ENCODE results near the gene ATP6V0E1. TPM values are rescaled to one million over a fixed set of nuclear protein-coding genes. Genes with fewer than 3 reads are reported as not detected.

The ATP6V0E1 gene
- total and polyA plus RNA-seq, 2 experiments from 2014 or later: 75.9 to 250 TPM

- no peak for TF ChIP-seq ZNF462 (CRISPR knock-in tag; IDR thresholded peaks at IDR 0.05)
- TF ChIP-seq ZNF331 (CRISPR knock-in tag; IDR thresholded peaks at IDR 0.05; ENCODE audit: low read depth): no peak
Observed at GRCh38 chr5:173028811-173029327, 45.3 kb downstream of the ATP6V0E1 start (continued).

GRCh38 chr5:173029499-173029921 is 45.9 kb downstream of the ATP6V0E1 start:
- H3K36me3 Mint-ChIP-seq (ENCODE audit: low read depth): peaks cover 5% of the 10 kb centered on the region; the same call in 2 of the 3 replicates
- DNase-seq (ENCODE audit: low spot score) (no peak), ATAC-seq (no peak)
- no peaks in the 10 kb centered on the region for H3K4me1 Mint-ChIP-seq
- peaks cover 12% of the 10 kb centered on the region for H3K4me1 ChIP-seq (ENCODE audit: insufficient read depth)
- H4K20me1 ChIP-seq (replicated peaks; ENCODE audit: insufficient read depth): peaks cover 13% of the 10 kb centered on the region; the same call in 1 of the 2 replicates
- H3K27ac Mint-ChIP-seq: no peak overlapping the region
- no peaks in the 10 kb centered on the region for H3K27me3 ChIP-seq (ENCODE audit: insufficient read depth)
- no peak overlapping the region for H3K4me2 ChIP-seq
- no peak overlapping the region for H3K27ac ChIP-seq (ENCODE audit: low read depth)
- H3F3A ChIP-seq (replicated peaks; ENCODE audit: low read depth): no peaks in the 10 kb centered on the region
- H3K27me3 Mint-ChIP-seq (ENCODE audit: insufficient read depth, low read depth, poor library complexity): no peaks in the 10 kb centered on the region
- H3K9me3 Mint-ChIP-seq: no peaks in the 10 kb centered on the region
- no peak overlapping the region for H3K4me3 Mint-ChIP-seq
- H3K9me2 ChIP-seq (ENCODE audit: insufficient read depth): no peaks in the 10 kb centered on the region
- H3K79me2 ChIP-seq (replicated peaks; ENCODE audit: insufficient read depth): peaks cover 46% of the 10 kb centered on the region
- no peaks in the 10 kb centered on the region for H3K36me3 ChIP-seq (ENCODE audit: insufficient read depth)
- no peak overlapping the region for H2AFZ ChIP-seq
- H3K4me3 ChIP-seq: no peak overlapping the region
- TF ChIP-seq REST (IDR thresholded peaks at IDR 0.05; ENCODE audit: unreplicated experiment): no peak
- TF ChIP-seq ZNF114 (CRISPR knock-in tag; IDR thresholded peaks at IDR 0.05): no peak
- TF ChIP-seq EZH2phosphoT487 (IDR thresholded peaks at IDR 0.05; ENCODE audit: unreplicated experiment): no peak
- TF ChIP-seq STAT1 (IDR thresholded peaks at IDR 0.05; ENCODE audit: unreplicated experiment): no peak
- no peak for TF ChIP-seq CREB1 (CRISPR knock-in tag; IDR thresholded peaks at IDR 0.05; ENCODE audit: low read depth)
- no peak for TF ChIP-seq ETS1 (IDR thresholded peaks at IDR 0.05)
- no peak for TF ChIP-seq ZNF331 (CRISPR knock-in tag; IDR thresholded peaks at IDR 0.05; ENCODE audit: low read depth)
- TF ChIP-seq CTCF (conservative IDR thresholded peaks at IDR 0.05; ENCODE audit: low read depth in 2 of 2): no peak

Measured in GM23338 (cell line).